Mesenteric fat pad (tissue), 1 donor: ENCODE data around the gene LTO1. TPM values are rescaled to one million over a fixed set of nuclear protein-coding genes. Genes with fewer than 3 reads are reported as not detected.

Experiments used
- DNase-seq: peaks from one replicate; pipeline ENCODE4 v3.0.0-alpha.2; 2020; ENCODE audit warnings: low spot score
- total RNA-seq: library from RNA; stranded (reverse); fragmentation: NEBNext Ultra II Directional; extraction: Animal tissue kit (Norgen Biotek cat#: 25700); gene quantifications from one replicate; pipeline ENCODE4 v1.2.1, GENCODE V29; 2021
- donor health status: DM: yes; HTN: yes; CAD: no.

The LTO1 gene
- total RNA-seq, 1 donor from 2014 or later = 19.2 TPM

- DNase-seq = no peak
Observed at GRCh38 chr11:69682221-69682620, 7.1 kb upstream of the LTO1 start.

DNA sequence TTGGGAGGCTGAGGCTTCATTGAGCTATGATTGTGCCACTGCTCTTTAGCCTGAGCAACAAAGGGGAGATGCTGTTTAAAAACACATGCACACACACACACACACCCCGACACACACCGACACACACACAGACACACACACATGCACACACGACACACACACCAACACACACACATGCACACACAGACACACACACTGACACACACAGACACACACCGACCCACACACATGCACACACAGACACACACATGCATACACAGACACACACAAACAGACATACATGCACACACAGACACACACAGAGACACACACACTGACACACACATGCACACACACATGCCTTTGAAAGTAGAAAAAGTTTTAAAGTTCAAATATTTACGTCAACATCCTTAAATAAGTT lies 5.5 kb upstream of the LTO1 start:
- DNase-seq = no peak

DNA sequence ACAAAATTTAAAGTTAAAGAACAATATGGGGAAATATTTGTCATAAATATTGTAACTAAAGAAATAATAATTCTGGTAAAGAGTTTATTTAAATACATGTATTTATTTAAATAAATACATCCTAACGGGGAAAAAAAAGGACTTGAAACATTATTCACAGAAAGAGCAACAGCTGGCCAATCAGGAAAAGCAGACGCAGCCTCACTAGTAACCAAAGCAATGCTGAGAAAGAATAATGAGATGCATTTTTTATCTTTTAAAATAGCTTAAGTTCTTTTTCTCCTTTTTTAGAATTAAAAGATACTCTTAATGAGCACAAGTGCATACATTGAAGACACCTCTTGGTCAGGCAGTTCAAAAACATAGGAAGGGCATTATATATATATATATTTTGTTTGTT lies 2.6 kb upstream of the LTO1 start:
- DNase-seq = no peak

- DNase-seq = peak; percentile 85
Observed at GRCh38 chr11:69674267-69674885, 777 bp downstream of the LTO1 start.

- peak; percentile 59 for DNase-seq
Observed at GRCh38 chr11:69671734-69672465, 3.3 kb downstream of the LTO1 start.

- peak; percentile 93 for DNase-seq
Observed at GRCh38 chr11:69670158-69670845, 4.9 kb downstream of the LTO1 start.

DNA sequence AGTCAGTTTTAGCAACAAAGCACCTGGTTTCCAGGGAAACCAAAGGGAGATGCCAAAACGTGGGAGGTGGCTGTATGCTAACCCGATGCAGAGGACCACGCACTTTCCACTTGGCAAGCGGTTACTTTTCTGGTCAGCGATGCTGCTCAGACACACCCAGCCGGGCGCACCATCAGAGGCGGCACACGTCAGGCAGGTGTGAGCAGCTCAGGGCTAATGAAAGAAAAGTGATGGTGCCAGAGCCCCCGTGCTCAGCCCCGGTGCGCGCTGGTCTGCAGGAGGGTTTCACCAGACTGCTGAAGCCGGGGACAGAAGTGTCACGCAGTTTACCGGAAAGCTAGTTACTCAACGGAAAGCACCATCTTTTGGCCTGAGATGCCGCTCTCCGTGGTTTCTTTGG lies 5.7 kb downstream of the LTO1 start:
- peak; percentile 41 for DNase-seq

- peak; percentile 82 for DNase-seq
Observed at GRCh38 chr11:69667619-69668604, 7.2 kb downstream of the LTO1 start.

DNA sequence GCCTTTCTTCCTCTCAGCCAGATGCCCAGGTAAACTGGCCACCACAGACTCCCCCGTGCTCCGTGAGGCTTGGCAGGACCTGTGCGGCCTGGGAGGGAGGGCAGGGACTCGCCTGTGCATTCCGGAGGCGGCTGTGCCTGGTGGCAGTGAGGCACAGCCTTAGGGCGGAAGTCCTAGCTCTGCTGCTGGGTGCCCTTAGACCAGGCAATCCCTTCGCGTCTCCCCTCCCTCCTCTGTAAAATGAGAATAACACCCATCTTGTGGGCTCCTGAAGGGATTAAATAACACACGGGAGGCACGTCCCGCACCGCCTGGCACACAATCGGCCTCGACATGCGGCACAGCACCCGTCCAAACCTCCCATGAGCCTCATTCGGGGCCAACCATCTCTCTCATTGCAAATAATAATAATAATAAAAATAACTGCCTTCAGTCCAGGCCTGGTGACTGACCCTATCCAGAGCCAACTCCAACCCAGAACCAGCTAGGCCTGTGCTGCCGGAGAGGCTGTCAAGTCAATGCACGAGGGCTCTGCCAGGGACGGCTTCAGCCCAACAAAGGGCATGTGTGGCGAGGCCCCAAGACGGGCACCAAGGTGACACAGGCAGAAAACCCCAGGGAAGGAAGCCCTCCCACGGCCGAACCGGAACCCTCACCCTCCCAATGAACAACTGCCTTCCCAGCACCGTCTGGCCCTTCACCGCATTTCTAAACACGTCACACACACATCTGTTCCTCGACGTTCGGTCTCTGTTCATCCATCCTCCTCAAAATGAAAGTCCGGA lies 8.2 kb downstream of the LTO1 start:
- peak; percentile 87 for DNase-seq

GRCh38 chr11:69666261-69666660 lies 8.9 kb downstream of the LTO1 start:
- DNase-seq = no peak

DNA sequence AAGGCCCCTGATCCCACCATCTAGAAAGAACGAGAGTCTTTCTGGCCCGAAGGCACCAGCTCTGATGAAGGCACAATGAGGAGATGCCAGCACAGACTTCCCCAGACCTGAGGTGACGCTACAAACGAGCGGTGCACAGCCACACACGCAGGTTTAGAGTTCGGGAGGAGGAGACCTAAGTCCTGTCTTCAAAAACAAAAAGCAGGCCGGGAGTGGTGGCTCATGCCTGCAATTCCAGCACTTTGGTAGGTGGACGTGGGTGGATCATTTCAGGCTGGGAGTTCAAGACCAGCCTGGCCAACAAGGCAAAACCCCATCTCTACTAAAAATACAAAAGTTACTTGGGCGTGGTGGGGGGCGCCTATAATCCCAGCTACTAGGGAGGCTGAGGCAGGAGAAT lies 9.5 kb downstream of the LTO1 start:
- peak; percentile 60 for DNase-seq

GRCh38 chr11:69664901-69665300 lies 10.3 kb downstream of the LTO1 start:
- DNase-seq = peak; percentile 62

DNA sequence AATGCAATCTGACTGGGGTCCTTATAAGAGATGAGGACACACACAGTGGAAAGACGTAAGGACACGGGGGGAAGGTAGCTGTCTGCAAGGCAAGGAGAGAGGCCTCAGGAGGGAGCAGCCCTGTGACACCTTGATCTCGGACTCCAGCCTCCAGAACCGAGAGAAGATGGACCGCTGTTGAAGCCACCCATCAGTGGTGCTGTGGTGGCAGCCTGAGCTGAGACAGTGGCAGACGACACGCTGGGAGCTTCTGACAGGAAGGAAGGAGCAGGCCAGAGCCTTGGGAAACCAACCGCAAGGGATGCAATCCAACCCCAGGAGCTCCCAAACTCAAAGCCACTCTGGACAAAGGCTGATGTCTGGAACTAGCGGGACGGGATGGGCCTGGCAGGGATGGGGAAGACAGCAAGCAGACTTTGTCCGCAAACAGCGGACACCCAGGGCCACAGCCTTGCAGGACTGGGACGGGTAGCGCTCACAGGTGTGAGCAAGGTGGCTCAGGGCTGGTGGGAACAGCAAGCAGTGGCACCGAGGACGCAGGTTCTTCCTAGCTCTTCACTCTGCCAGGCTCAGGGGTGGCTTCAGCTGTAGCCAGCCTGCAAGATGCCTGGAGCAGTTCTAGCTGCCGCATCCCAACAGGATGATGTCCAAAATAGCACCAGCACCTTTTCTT lies 10.9 kb downstream of the LTO1 start:
- DNase-seq = peak; percentile 86

DNA sequence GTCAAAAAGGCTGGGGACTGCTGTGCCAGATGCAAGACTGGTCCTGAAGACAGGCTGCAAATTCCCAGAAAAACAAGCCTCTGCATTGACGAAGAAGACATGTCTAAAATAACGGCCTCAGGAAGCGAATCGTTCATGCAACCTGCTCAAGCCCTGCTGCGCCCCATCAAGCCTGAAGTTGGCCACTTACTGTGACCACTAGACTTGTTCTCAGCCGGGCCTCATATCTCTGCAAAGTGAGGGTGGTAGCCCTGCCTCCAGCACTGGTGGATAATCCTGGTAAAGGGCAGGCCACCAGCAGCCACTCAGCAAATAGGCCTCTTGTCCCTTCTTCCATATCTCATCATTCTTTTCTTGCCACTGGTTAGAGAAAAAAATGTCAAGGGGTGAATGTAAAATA lies 11.8 kb downstream of the LTO1 start:
- no peak for DNase-seq

DNA sequence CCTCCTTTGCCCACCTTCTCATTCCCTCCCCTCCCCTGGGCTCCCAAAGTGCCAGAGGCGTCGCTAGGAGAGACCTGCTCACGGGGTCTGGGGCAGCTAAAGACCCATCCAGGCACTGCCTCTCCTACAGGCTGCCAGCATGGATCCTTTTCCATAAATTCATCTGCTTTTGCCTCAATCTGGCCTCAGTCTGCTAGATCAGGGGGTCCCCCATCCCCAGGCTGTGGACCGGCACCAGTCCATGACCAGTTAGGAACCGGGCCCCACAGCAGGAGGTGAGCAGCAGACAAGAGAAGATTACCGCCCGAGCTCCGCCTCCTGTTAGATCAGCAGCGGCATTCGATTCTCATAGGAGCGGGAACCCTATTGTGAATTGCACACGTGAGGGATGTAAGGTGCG lies 12.3 kb downstream of the LTO1 start:
- no peak for DNase-seq

DNA sequence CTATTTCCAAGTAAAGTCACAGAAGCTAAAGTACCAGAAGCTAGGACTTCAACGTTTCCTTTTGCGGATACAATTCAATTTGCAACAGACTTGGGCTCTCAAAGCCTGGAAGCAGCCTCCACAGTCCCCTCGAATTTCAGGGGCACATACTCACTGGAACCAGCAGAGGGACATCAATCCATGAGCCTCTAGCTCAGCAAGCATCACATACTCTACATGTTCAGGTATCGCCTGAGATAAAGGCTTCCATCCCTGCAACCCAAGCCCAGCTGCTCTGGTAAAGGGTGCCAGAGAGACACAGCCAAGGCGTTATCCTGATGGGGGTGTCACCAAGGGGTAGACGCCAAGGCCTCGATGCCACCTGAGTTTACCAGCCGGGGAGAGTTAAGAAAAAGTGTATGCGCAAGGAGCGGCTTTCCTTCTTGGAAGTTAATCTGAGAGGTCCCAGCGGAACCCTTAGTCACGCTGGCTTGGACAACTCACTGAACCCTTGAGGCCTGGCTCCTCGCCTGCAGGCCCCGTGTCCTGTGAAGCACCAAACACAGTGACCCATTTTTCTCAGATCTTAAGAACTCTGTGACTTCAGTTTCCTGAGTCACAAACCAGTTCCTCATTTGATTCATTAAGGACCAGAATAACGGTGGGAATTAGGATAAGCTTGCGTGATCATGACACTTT lies 13.0 kb downstream of the LTO1 start:
- no peak for DNase-seq

GRCh38 chr11:69661413-69661715 lies 13.8 kb downstream of the LTO1 start:
- no peak for DNase-seq

DNA sequence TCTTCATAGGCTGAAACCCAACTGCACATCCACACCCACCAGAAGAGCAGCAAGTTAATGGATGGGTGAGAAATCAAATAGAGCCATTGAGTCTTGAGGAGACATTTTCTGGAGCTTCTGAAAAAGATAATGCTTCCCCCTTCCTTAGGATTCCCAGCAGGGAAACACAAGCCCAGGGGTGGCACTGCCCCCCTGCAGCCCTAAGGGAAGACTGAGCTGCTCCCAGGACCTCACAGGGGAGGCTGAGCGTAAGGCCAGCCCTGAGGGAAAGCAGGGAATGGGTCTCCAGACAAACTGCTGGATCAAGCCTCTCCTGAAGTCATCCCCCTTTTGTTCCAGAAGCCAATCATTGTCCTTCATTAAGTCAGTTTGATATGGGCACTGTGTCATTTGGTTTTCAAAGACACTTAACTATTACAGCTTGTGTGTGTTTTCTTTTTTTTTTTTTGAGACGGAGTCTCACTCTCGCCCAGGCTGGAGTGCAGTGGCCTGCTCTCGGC lies 15.1 kb downstream of the LTO1 start:
- no peak for DNase-seq

GRCh38 chr11:69659591-69659990 lies 15.6 kb downstream of the LTO1 start:
- DNase-seq = no peak
